ENCODE measurements around the gene GRIK4. TPM values are rescaled to one million over a fixed set of nuclear protein-coding genes. Genes with fewer than 3 reads are reported as not detected.

GRIK4 gene
- total RNA-seq, 2 experiments from 2014 or later, result 0.06 TPM; not detected in 1

DNA sequence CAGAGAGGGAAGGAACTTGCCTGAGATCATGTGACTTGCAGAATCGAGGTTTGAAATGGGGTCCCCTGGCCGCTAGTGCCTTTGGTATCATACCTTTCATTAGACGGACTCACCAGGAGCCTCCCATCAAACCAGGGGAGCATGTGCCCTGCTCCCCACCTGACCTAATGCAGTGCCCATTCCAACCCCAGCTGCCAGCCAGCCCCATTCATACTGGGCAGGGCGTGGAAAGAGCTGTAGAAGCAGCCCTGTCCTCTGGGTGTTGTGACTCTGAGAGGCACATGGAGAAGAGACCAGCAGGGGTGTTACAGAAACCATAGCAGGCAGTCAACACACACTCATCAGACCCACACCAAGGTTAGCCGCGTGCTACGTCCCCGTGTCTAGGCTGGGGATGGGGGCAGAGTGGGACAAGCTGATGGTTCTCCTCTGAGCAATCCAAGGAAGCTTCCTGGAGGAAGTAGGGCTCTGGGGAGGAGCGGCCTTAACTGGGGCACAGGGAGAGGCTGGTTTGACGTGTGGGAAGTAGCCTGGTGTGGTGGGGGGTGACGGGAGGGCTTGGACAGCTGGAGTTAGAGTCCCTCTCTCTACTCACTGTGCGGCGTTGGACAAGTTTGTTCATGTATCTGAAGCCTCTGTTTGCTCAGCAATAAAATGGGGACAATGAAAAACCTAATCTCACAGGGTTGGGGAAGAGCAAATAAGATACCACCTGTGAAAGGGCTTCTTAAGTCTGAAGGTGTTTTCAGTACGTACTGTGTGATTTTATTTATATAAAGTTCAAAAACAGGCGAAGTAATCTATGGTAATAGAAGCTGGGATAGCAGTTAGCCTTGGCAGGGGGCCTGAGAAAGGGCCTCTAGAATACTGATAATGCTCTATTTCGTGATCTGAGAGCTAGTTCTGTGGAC lies 14.0 kb downstream of the GRIK4 start:
- ChIA-PET POLR2A (no interaction called here), CTCF (ENCODE audit: unreplicated experiment) (no interaction called here)
- intact Hi-C loops (cut with micrococcal nuclease; ENCODE audit: unreplicated experiment), result no loop called here
- H3K79me2 ChIP-seq (ENCODE audit: insufficient read depth, low read depth, low read length), result no peaks in the 10 kb centered on the region
- no peaks in the 10 kb centered on the region for H4K20me1 ChIP-seq (ENCODE audit: insufficient read depth, low read length)
- no peak overlapping the region for H3K27ac ChIP-seq (ENCODE audit: low read depth, low read length, poor library complexity, severe bottlenecking)
- TF ChIP-seq EZH2phosphoT487 (IDR thresholded peaks at IDR 0.05; ENCODE audit: borderline replicate concordance, low read depth, low read length), result no peak
- TF ChIP-seq, protein P1, sequence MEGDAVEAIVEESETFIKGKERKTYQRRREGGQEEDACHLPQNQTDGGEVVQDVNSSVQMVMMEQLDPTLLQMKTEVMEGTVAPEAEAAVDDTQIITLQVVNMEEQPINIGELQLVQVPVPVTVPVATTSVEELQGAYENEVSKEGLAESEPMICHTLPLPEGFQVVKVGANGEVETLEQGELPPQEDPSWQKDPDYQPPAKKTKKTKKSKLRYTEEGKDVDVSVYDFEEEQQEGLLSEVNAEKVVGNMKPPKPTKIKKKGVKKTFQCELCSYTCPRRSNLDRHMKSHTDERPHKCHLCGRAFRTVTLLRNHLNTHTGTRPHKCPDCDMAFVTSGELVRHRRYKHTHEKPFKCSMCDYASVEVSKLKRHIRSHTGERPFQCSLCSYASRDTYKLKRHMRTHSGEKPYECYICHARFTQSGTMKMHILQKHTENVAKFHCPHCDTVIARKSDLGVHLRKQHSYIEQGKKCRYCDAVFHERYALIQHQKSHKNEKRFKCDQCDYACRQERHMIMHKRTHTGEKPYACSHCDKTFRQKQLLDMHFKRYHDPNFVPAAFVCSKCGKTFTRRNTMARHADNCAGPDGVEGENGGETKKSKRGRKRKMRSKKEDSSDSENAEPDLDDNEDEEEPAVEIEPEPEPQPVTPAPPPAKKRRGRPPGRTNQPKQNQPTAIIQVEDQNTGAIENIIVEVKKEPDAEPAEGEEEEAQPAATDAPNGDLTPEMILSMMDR (conservative IDR thresholded peaks at IDR 0.05; ENCODE audit: low read length), result no peak
- no peak overlapping the region for H3K4me2 ChIP-seq (ENCODE audit: low read length)
- H3K36me3 ChIP-seq (ENCODE audit: insufficient read depth, low read length), result no peaks in the 10 kb centered on the region
- DNase-seq (ENCODE audit: low spot score), result no peak
- no peaks in the 10 kb centered on the region for H3K9me2 ChIP-seq (ENCODE audit: insufficient read depth, low read length)
- no peaks in the 10 kb centered on the region for H3K9me3 ChIP-seq (ENCODE audit: low read length)
- BruUV-seq (replicated peaks), result no TSS peak
- H3K4me3 ChIP-seq (ENCODE audit: low read depth, low read length, poor library complexity, severe bottlenecking), result no peak overlapping the region
- H2AFZ ChIP-seq (ENCODE audit: low read length), result no peak overlapping the region
- no peaks in the 10 kb centered on the region for H3K4me1 ChIP-seq (ENCODE audit: insufficient read depth, low read length, poor library complexity, severe bottlenecking)

DNA sequence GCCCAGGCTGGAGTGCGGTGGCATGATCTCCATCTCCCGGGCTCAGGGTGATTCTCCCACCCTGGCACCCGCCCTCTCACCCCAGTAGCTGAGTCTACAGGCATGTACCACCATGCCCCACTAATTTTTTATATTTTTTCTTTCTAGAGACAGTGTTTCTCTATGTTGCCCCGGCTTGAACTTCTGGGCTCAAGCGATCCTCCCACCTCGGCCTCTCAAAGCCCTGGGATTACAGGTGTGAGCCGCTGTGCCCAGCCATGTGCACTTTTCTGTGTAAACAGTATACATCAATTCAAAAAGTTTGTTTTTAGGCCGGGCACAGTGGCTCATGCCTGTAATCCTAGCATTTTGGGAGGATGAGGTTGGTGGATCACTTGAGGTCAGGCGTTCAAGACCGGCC lies 14.7 kb downstream of the GRIK4 start:
- intact Hi-C loops (cut with micrococcal nuclease; ENCODE audit: unreplicated experiment), result no loop called here
- Histone ChIP-seq H3K4me3 (ENCODE audit: low read depth, low read length, poor library complexity, severe bottlenecking) (no peak overlapping the region), H3K4me1 (ENCODE audit: insufficient read depth, low read length, poor library complexity, severe bottlenecking) (no peaks in the 10 kb centered on the region), H3K4me2 (ENCODE audit: low read length) (no peak overlapping the region), H3K9me2 (ENCODE audit: insufficient read depth, low read length) (no peaks in the 10 kb centered on the region), H3K9me3 (ENCODE audit: low read length) (no peaks in the 10 kb centered on the region), H3K79me2 (ENCODE audit: insufficient read depth, low read depth, low read length) (no peaks in the 10 kb centered on the region), H3K27ac (ENCODE audit: low read depth, low read length, poor library complexity, severe bottlenecking) (no peak overlapping the region), H3K36me3 (ENCODE audit: insufficient read depth, low read length) (no peaks in the 10 kb centered on the region), H4K20me1 (ENCODE audit: insufficient read depth, low read length) (no peaks in the 10 kb centered on the region), H2AFZ (ENCODE audit: low read length) (no peak overlapping the region)
- no TSS peak for BruUV-seq (replicated peaks)
- TF ChIP-seq, protein P1 (conservative IDR thresholded peaks at IDR 0.05; ENCODE audit: low read length), result no peak
- no peak for TF ChIP-seq EZH2phosphoT487 (IDR thresholded peaks at IDR 0.05; ENCODE audit: borderline replicate concordance, low read depth, low read length)
- DNase-seq (ENCODE audit: low spot score), result no peak
- POLR2A ChIA-PET, result no interaction called here
- CTCF ChIA-PET (ENCODE audit: unreplicated experiment), result no interaction called here

DNA sequence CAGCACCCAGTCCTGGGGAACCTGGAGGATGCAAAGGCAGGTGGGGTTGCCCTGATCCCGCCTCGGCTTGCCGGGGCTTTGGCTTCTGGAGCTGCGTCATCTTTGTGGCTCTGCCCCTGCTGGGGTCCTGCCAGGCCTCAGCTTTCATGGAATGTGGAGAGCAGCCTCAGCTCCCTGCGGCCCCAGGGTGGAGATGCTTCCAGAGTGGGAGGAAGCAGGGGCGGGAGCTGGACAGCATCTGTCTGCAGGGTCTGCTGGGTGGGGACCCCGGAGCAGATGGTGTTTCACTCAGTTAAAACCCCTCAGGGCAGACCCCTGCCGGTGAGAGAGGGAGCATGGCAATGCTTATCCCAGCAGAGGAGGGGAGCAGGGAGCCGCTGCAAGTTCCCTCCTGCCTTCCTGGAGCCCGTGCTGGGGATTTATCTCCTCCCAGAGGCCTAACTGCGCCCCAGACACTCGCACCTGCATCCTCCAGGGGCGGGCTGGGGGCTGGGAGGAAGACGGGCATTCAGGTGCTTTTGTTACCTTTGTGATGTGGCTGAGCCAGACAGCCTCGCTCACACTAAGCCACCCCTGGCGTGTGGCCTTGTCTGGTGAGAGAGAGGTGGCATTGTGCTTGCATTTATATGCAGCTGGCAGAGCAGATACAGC lies 15.7 kb downstream of the GRIK4 start:
- no peak overlapping the region for H3K27ac ChIP-seq (ENCODE audit: low read depth, low read length, poor library complexity, severe bottlenecking)
- intact Hi-C loops (cut with micrococcal nuclease; ENCODE audit: unreplicated experiment), result no loop called here
- no peak overlapping the region for H3K4me3 ChIP-seq (ENCODE audit: low read depth, low read length, poor library complexity, severe bottlenecking)
- TF ChIP-seq, protein P1 (conservative IDR thresholded peaks at IDR 0.05; ENCODE audit: low read length), result no peak
- no peak for TF ChIP-seq EZH2phosphoT487 (IDR thresholded peaks at IDR 0.05; ENCODE audit: borderline replicate concordance, low read depth, low read length)
- no peaks in the 10 kb centered on the region for H4K20me1 ChIP-seq (ENCODE audit: insufficient read depth, low read length)
- DNase-seq (ENCODE audit: low spot score), result no peak
- H3K79me2 ChIP-seq (ENCODE audit: insufficient read depth, low read depth, low read length), result no peaks in the 10 kb centered on the region
- H3K9me3 ChIP-seq (ENCODE audit: low read length), result no peaks in the 10 kb centered on the region
- H3K9me2 ChIP-seq (ENCODE audit: insufficient read depth, low read length), result no peaks in the 10 kb centered on the region
- no peak overlapping the region for H3K4me2 ChIP-seq (ENCODE audit: low read length)
- POLR2A ChIA-PET, result interaction anchor here (0.6 kb wide), 1 partner anchor 479 kb away, joined by 4 read pairs; no protein-coding TSS in a partner anchor
- no TSS peak for BruUV-seq (replicated peaks)
- no peaks in the 10 kb centered on the region for H3K36me3 ChIP-seq (ENCODE audit: insufficient read depth, low read length)
- H3K4me1 ChIP-seq (ENCODE audit: insufficient read depth, low read length, poor library complexity, severe bottlenecking), result no peaks in the 10 kb centered on the region
- no peak overlapping the region for H2AFZ ChIP-seq (ENCODE audit: low read length)
- CTCF ChIA-PET (ENCODE audit: unreplicated experiment), result no interaction called here

Measured in OCI-LY7 (cell line).